Colonic mucosa (tissue), 4 donors: Measurements from ENCODE around the gene ALG2. TPM values are rescaled to one million over a fixed set of nuclear protein-coding genes. Genes with fewer than 3 reads are reported as not detected.

Source experiments
- DNase-seq: peaks from one replicate; pipeline ENCODE4 v3.0.0-alpha.2; 2020
- H3K27ac ChIP-seq: fragments of 200-600 bp; one replicate; pipeline ENCODE4 v1.8.0; 2021
- H3K27me3 ChIP-seq: fragments of 200-600 bp; one replicate; pipeline ENCODE4 v1.8.0; 2021
- H3K36me3 ChIP-seq: fragments of 200-600 bp; one replicate; pipeline ENCODE4 v1.8.0; 2021
- H3K4me1 ChIP-seq: fragments of 200-600 bp; one replicate; pipeline ENCODE4 v1.8.0; 2021; ENCODE audit warnings: mild to moderate bottlenecking
- H3K4me3 ChIP-seq: fragments of 200-600 bp; one replicate; pipeline ENCODE4 v1.8.0; 2021
- H3K9ac ChIP-seq, 2 donors: one replicate each; pipeline ENCODE4 v1.7.0; 2013; ENCODE audit warnings: control low read depth in 2 of 2, low read depth in 2 of 2, low read length in 2 of 2
- H3K9me3 ChIP-seq: fragments of 200-600 bp; one replicate; pipeline ENCODE4 v1.8.0; 2021
- CTCF ChIP-seq: fragments of 200-600 bp; IDR thresholded peaks from one replicate; pipeline ENCODE4 v1.8.0; 2022; ENCODE audit warnings: antibody characterized with exemption, mild to moderate bottlenecking
- intact Hi-C: fragments of 100-400 bp; cut with DNase I; formaldehyde crosslinking; loops from one replicate; pipeline ENCODE4 v1.14.1; 2022
- total RNA-seq, 2 donors: library from RNA; stranded (reverse); fragmentation: NEBNext Ultra II Directional in 1 of 2; extraction: Animal tissue kit (Norgen Biotek cat#: 25700) in 1 of 2; gene quantifications; one replicate each; pipeline ENCODE4 v1.2.1, GENCODE V29; 2021
- donor health status: healthy.
- donor health status: DM: no; HTN: no; CAD: no.
- donor health status: DM: no; HTN: no; CAD: no.

ALG2 gene
- total RNA-seq, 2 donors from 2014 or later, result 33.7 to 43.3 TPM

GRCh38 chr9:99177576-99178366 is 44.0 kb downstream of the ALG2 start:
- Histone ChIP-seq H3K9me3 (no peaks in the 10 kb centered on the region), H3K27me3 (no peaks in the 10 kb centered on the region), H3K36me3 (no peaks in the 10 kb centered on the region), H3K27ac (no peak overlapping the region), H3K4me3 (no peak overlapping the region), H3K9ac (no peak overlapping the region), H3K4me1 (no peaks in the 10 kb centered on the region)
- DNase-seq, result no peak
- intact Hi-C loops, result loop anchor here (10.0 kb wide), 1 partner anchor 187 kb away; no protein-coding TSS in a partner anchor
- TF ChIP-seq CTCF, result no peak

GRCh38 chr9:99176527-99177013 is 45.2 kb downstream of the ALG2 start:
- Histone ChIP-seq H3K27me3 (no peaks in the 10 kb centered on the region), H3K9ac (no peak overlapping the region), H3K27ac (no peak overlapping the region), H3K36me3 (no peaks in the 10 kb centered on the region), H3K9me3 (no peaks in the 10 kb centered on the region), H3K4me3 (no peak overlapping the region), H3K4me1 (no peaks in the 10 kb centered on the region)
- intact Hi-C loops, result loop anchor here (10.0 kb wide), 1 partner anchor 188 kb away; no protein-coding TSS in a partner anchor
- no peak for DNase-seq
- no peak for TF ChIP-seq CTCF

GRCh38 chr9:99173570-99174504 is 47.9 kb downstream of the ALG2 start:
- Histone ChIP-seq H3K27ac (no peak overlapping the region), H3K4me3 (no peak overlapping the region), H3K36me3 (no peaks in the 10 kb centered on the region), H3K9ac (no peak overlapping the region), H3K9me3 (no peaks in the 10 kb centered on the region), H3K4me1 (no peaks in the 10 kb centered on the region), H3K27me3 (no peaks in the 10 kb centered on the region)
- intact Hi-C loops, result loop anchor here (10.0 kb wide), 1 partner anchor 191 kb away; no protein-coding TSS in a partner anchor
- no peak for TF ChIP-seq CTCF
- no peak for DNase-seq

GRCh38 chr9:99172124-99173091 is 49.3 kb downstream of the ALG2 start:
- H3K4me1 ChIP-seq, result no peaks in the 10 kb centered on the region

More at GRCh38 chr9:99172124-99173091, 49.3 kb downstream of the ALG2 start:
- Histone ChIP-seq H3K4me3 (no peak overlapping the region), H3K36me3 (no peaks in the 10 kb centered on the region), H3K9me3 (no peaks in the 10 kb centered on the region), H3K27me3 (no peaks in the 10 kb centered on the region), H3K9ac (no peak overlapping the region), H3K27ac (no peak overlapping the region)
- TF ChIP-seq CTCF, result no peak
- DNase-seq, result no peak
- intact Hi-C loops, result loop anchor here (10.0 kb wide), 1 partner anchor 192 kb away; no protein-coding TSS in a partner anchor
